Vagina (tissue), 2 donors: Measurements from ENCODE around the gene LRP2BP. TPM values are rescaled to one million over a fixed set of nuclear protein-coding genes. Genes with fewer than 3 reads are reported as not detected.

ENCODE experiments used
- DNase-seq, 2 donors: peaks; one replicate each; pipeline ENCODE4 v3.0.0-alpha.2; 2017; ENCODE audit errors: extremely low spot score in 2 of 2
- H3K27ac ChIP-seq: fragments of 200-600 bp; sonication (generic); one replicate; pipeline ENCODE4 v1.5.1; 2019
- H3K27me3 ChIP-seq: fragments of 200-600 bp; sonication (generic); one replicate; pipeline ENCODE4 v1.5.1; 2019
- H3K36me3 ChIP-seq, 2 donors: fragments of 200-600 bp; sonication (generic); one replicate each; pipeline ENCODE4 v1.5.1; 2017 to 2019
- H3K4me1 ChIP-seq: fragments of 200-600 bp; sonication (generic); one replicate; pipeline ENCODE4 v1.5.1; 2019
- H3K4me3 ChIP-seq, 2 donors: fragments of 200-600 bp; sonication (generic); 1 replicate in 1 of 2; 2 replicates in 1 of 2; pipeline ENCODE4 v1.5.1; 2016 to 2019
- H3K9me3 ChIP-seq: fragments of 200-600 bp; sonication (generic); one replicate; pipeline ENCODE4 v1.5.1; 2019
- POLR2A ChIP-seq, 2 donors: fragments of 450-650 bp; IDR thresholded peaks; one replicate each; pipeline ENCODE4 v1.6.1; 2017; ENCODE audit warnings: antibody characterized with exemption in 2 of 2, mild to moderate bottlenecking in 2 of 2, moderate library complexity in 2 of 2
- POLR2AphosphoS5 ChIP-seq, 2 donors: sonication (generic); formaldehyde crosslinking; IDR thresholded peaks; one replicate each; pipeline ENCODE4 v1.9.0; 2017; ENCODE audit warnings: antibody characterized with exemption in 2 of 2, mild to moderate bottlenecking in 2 of 2, low read depth in 1 of 2; ENCODE audit not compliant: insufficient read depth in 1 of 2
- intact Hi-C: fragments of 100-400 bp; cut with DNase I; formaldehyde crosslinking; loops from one replicate; pipeline ENCODE4 v1.15.1; 2023
- total RNA-seq: library from RNA; depleted of rRNA; stranded (reverse); fragments of >200 nt; gene quantifications from one replicate; pipeline ENCODE4 v1.2.3, GENCODE V29; 2016
- TF ChIP-seq, protein P1 (sequence below), 3 experiments: fragments of 450-650 bp in 2 of 3; fragments of 200-600 bp in 1 of 3; sonication (generic) in 1 of 3; IDR thresholded peaks; one replicate each; pipeline ENCODE4 v1.5.1; 2017 to 2019; ENCODE audit warnings: antibody characterized with exemption in 3 of 3, mild to moderate bottlenecking in 2 of 3, moderate library complexity in 2 of 3

LRP2BP gene
- total RNA-seq, 1 donor from 2014 or later = 0.49 TPM

DNA sequence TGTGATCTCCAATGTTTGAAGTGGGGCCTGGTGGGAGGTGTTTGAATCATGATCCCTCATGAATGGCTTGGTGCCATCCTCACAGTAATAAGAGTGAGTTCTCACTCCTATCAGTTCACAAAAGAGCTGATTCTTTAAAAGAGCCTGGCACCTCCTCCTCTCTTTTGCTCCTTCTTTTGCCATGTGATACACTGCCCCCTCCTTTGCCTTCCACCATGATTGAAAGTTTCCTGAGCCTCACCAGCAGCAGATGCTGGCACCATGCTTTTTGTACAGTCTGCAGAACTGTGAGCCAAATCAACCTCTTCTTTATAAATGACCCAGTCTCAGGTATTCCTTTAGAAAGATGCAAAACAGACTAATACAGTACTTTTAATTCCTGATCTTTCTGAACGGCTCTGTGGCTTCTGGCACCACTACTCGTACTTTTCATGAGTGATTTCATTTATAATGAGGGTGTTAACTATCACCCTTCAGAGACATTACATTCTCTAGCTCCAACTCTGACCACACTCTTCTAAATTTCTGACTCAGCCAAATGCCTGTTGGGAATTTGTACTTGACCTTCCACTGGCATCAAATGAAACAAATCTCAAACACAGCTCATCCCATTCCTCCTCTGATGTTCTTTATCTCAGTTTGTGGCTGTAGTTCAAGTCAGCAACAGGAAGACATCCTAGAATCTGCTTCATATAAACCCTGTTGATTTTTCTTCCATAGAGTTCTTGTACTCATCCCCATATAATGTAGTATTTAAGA is 25.8 kb upstream of the LRP2BP start:
- Histone ChIP-seq H3K36me3 (peaks cover under 1 to 19% of the 10 kb centered on the region in 2 donors), H3K27me3 (no peaks in the 10 kb centered on the region), H3K4me3 (no peak overlapping the region), H3K27ac (no peak overlapping the region), H3K4me1 (peaks cover 37% of the 10 kb centered on the region), H3K9me3 (no peaks in the 10 kb centered on the region)
- no peak for DNase-seq
- TF ChIP-seq POLR2AphosphoS5 (IDR thresholded peaks at IDR 0.05; ENCODE audit: insufficient read depth in 1 of 2, low read depth in 1 of 2) (no peak), POLR2A (IDR thresholded peaks at IDR 0.05) (no peak)
- TF ChIP-seq, protein P1, sequence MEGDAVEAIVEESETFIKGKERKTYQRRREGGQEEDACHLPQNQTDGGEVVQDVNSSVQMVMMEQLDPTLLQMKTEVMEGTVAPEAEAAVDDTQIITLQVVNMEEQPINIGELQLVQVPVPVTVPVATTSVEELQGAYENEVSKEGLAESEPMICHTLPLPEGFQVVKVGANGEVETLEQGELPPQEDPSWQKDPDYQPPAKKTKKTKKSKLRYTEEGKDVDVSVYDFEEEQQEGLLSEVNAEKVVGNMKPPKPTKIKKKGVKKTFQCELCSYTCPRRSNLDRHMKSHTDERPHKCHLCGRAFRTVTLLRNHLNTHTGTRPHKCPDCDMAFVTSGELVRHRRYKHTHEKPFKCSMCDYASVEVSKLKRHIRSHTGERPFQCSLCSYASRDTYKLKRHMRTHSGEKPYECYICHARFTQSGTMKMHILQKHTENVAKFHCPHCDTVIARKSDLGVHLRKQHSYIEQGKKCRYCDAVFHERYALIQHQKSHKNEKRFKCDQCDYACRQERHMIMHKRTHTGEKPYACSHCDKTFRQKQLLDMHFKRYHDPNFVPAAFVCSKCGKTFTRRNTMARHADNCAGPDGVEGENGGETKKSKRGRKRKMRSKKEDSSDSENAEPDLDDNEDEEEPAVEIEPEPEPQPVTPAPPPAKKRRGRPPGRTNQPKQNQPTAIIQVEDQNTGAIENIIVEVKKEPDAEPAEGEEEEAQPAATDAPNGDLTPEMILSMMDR (IDR thresholded peaks at IDR 0.05) = no peak
- intact Hi-C loops = no loop called here

DNA sequence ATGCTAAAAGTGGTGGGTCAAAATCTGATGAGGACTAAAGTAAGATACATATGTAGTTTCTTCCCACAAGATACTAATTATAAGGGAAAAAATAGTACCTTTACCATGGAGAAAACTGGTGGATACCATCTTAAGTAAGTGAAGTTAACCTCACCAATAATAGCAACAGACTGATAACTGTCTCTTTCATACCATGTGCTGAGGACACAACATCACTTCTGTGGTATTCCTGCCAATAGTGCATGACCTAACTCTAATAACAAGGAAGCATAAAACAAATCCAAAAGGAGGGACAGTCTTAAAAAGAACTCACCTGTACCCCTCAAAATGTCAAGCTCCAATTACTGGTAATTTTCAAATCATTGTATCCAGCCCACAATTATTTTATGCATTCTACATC is 21.2 kb upstream of the LRP2BP start:
- TF ChIP-seq POLR2A (IDR thresholded peaks at IDR 0.05) (no peak), POLR2AphosphoS5 (IDR thresholded peaks at IDR 0.05; ENCODE audit: insufficient read depth in 1 of 2, low read depth in 1 of 2) (no peak)
- TF ChIP-seq, protein P1 (IDR thresholded peaks at IDR 0.05) = no peak
- Histone ChIP-seq H3K4me1 (peaks cover 5% of the 10 kb centered on the region), H3K36me3 (peaks cover 2 to 33% of the 10 kb centered on the region in 2 donors), H3K4me3 (no peak overlapping the region), H3K9me3 (no peaks in the 10 kb centered on the region), H3K27me3 (no peaks in the 10 kb centered on the region), H3K27ac (no peak overlapping the region)
- intact Hi-C loops = no loop called here
- no peak for DNase-seq

DNA sequence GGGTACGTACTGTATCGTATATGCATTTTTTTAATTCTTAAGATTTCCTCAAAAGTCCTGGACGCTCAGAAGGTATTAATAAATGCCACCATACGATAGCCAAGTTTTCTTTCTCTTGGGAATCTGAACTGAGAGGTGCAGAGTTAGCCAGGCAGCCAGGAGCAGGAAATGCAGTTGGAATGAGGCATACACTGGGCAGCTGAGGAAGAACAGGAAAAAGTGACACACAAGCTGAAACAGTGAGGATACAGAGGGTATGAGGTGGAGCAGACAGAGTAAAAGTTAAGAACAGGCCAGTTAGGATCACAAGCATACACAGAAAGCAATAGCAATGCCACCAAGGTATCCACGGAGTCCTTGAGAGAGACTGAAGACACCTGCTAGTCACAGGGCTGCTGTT is 16.7 kb upstream of the LRP2BP start:
- no peak for DNase-seq
- H3K4me1 ChIP-seq = no peaks in the 10 kb centered on the region
- no peak overlapping the region for H3K4me3 ChIP-seq
- peaks cover 2 to 37% of the 10 kb centered on the region in 2 donors for H3K36me3 ChIP-seq
- TF ChIP-seq, protein P1 (IDR thresholded peaks at IDR 0.05) = no peak
- TF ChIP-seq POLR2A (IDR thresholded peaks at IDR 0.05) (no peak), POLR2AphosphoS5 (IDR thresholded peaks at IDR 0.05; ENCODE audit: insufficient read depth in 1 of 2, low read depth in 1 of 2) (no peak)
- intact Hi-C loops = no loop called here
- H3K27me3 ChIP-seq = no peaks in the 10 kb centered on the region
- no peaks in the 10 kb centered on the region for H3K9me3 ChIP-seq
- H3K27ac ChIP-seq = no peak overlapping the region

DNA sequence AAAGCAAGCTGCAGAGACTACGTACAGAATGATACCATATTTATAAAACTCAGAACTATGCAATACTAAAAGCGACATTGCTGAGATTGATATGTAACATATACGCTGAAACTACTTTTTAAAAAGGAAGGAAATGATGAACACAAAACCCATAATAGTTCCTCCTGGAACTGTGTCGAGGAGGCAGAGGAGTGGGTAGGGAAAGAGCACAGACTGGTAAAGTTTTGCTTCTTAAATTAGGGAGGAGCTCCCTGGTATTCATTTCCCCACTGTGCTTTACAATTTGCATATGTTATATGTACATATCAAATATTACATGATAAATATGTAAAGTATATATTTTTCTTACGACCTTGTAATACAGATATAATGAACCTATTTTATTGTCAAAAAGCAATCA is 16.1 kb upstream of the LRP2BP start:
- TF ChIP-seq, protein P1 (IDR thresholded peaks at IDR 0.05) = no peak
- TF ChIP-seq POLR2AphosphoS5 (IDR thresholded peaks at IDR 0.05; ENCODE audit: insufficient read depth in 1 of 2, low read depth in 1 of 2) (no peak), POLR2A (IDR thresholded peaks at IDR 0.05) (no peak)
- DNase-seq = no peak
- H3K9me3 ChIP-seq = no peaks in the 10 kb centered on the region
- intact Hi-C loops = no loop called here
- no peak overlapping the region for H3K4me3 ChIP-seq
- no peaks in the 10 kb centered on the region for H3K27me3 ChIP-seq
- no peaks in the 10 kb centered on the region for H3K4me1 ChIP-seq
- H3K27ac ChIP-seq = no peak overlapping the region
- H3K36me3 ChIP-seq = peaks cover 2 to 32% of the 10 kb centered on the region in 2 donors

DNA sequence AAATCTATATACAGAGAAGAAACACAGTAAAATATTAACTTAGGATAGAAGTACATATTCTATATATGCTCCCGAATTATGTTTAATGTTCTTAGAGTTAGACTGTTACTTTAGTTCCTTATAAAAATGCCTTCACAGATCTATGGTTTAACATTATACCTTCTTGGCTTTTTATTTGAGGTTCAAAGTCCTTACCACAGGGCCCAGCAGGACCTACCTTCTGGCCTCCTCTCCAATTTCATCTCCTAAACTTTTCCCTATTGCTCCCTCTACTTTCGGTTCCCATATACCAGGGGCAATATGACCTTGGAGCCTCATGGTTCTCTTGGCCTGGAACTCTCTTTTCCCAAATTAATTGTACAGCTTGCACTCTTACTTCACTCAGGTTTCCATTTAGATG is 12.7 kb upstream of the LRP2BP start:
- H3K4me1 ChIP-seq = no peaks in the 10 kb centered on the region
- intact Hi-C loops = no loop called here
- no peaks in the 10 kb centered on the region for H3K27me3 ChIP-seq
- TF ChIP-seq, protein P1 (IDR thresholded peaks at IDR 0.05) = no peak
- TF ChIP-seq POLR2AphosphoS5 (IDR thresholded peaks at IDR 0.05; ENCODE audit: insufficient read depth in 1 of 2, low read depth in 1 of 2) (no peak), POLR2A (IDR thresholded peaks at IDR 0.05) (no peak)
- H3K36me3 ChIP-seq = peaks cover 0 to 42% of the 10 kb centered on the region in 2 donors
- H3K9me3 ChIP-seq = no peaks in the 10 kb centered on the region
- no peak overlapping the region for H3K4me3 ChIP-seq
- H3K27ac ChIP-seq = no peak overlapping the region
- no peak for DNase-seq
